GM12892 (cell line): ENCODE measurements around the gene ETDA.
"Not testable (repeated sequence)": the region's sequence is repeated elsewhere in the genome, so short reads cannot be mapped to it uniquely, and the experiment has no call there.

ENCODE experiments used
- POLR2A ChIP-seq: IDR thresholded peaks from 2 replicates; pipeline ENCODE4 v1.6.1; 2011; ENCODE audit warnings: low read depth, low read length, control low read depth
- POLR2AphosphoS5 ChIP-seq: IDR thresholded peaks from 2 replicates; pipeline ENCODE4 v1.6.1; 2011; ENCODE audit warnings: low read depth, low read length, control low read depth
- TAF1 ChIP-seq: IDR thresholded peaks from 2 replicates; pipeline ENCODE4 v1.6.1; 2011; ENCODE audit warnings: low read depth, mild to moderate bottlenecking, control low read depth, low read length, borderline replicate concordance

DNA sequence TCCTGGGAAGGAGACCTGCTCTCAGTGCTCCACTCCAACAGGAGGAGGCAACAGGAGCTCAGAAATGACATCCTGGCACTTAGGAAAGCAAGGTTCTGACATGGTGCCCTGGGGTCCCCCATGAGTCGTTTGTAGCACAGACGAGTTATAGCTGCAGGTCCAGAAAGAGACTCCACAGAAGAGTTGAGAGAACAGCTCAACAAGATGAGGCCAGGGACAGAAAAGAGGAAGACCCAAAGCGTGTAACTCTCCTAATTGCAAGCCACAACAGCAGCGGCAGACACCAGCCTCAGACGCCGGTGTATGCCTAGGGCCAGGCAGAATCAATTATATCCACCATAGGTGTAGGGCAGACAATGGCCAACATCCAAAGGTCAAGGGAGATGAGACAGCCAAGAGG is 5.9 kb upstream of the ETDA start:
- not testable (repeated sequence) for TF ChIP-seq POLR2A, POLR2AphosphoS5, TAF1
